H1 (cell line): ENCODE measurements around the gene ZNF134. TPM values are rescaled to one million over a fixed set of nuclear protein-coding genes. Genes with fewer than 3 reads are reported as not detected.

Source experiments
- CTCF ChIA-PET: fragments of 300-600 bp; sonication (Branson Sonifier 250); formaldehyde crosslinking; loops from one replicate; lab custom pipeline; 2021; ENCODE audit not compliant: partially characterized antibody; lab: Charles Lee
- POLR2A ChIA-PET: fragments of 300-600 bp; sonication (Branson Sonifier 250); formaldehyde crosslinking; loops from one replicate; lab custom pipeline; 2021; ENCODE audit warnings: inconsistent platforms; ENCODE audit not compliant: partially characterized antibody; lab: Charles Lee
- DNase-seq, 2 experiments: peaks; one replicate each; pipeline versions ENCODE4 v3.0.0 to v3.0.0-alpha.2; 2010 to 2022; ENCODE audit warnings: low spot score in 2 of 2, low read depth in 1 of 2, mixed read lengths in 1 of 2
- FAIRE-seq: peaks from 2 replicates; lab custom pipeline; 2011; peaks lifted over from hg19 to GRCh38; lab: Jason Lieb, UNC
- H2AFZ ChIP-seq: 2 replicates; pipeline ENCODE4 v1.8.1; 2012; ENCODE audit warnings: low read length, inconsistent platforms
- H2AK5ac ChIP-seq: 2 replicates; pipeline ENCODE4 v1.6.1; 2013; ENCODE audit warnings: low read depth, low read length
- H2BK120ac ChIP-seq: replicated peaks from 2 replicates; pipeline ENCODE3; 2013; ENCODE audit warnings: low read depth, low read length, inconsistent platforms
- H2BK12ac ChIP-seq: 2 replicates; pipeline ENCODE4 v1.6.1; 2013; ENCODE audit warnings: low read depth, low read length
- H2BK15ac ChIP-seq: 2 replicates; pipeline ENCODE4 v1.6.1; 2013; ENCODE audit warnings: low read length
- H2BK20ac ChIP-seq: 2 replicates; pipeline ENCODE4 v1.6.1; 2013; ENCODE audit warnings: low read length
- H2BK5ac ChIP-seq: 2 replicates; pipeline ENCODE4 v1.6.1; 2013; ENCODE audit warnings: low read depth, low read length
- H3K14ac ChIP-seq: 2 replicates; pipeline ENCODE4 v1.6.1; 2013; ENCODE audit warnings: inconsistent platforms; ENCODE audit not compliant: insufficient read length
- H3K18ac ChIP-seq: 2 replicates; pipeline ENCODE4 v1.6.1; 2013; ENCODE audit warnings: low read length; ENCODE audit errors: extremely low read depth
- H3K23ac ChIP-seq: 2 replicates; pipeline ENCODE4 v1.6.1; 2013; ENCODE audit warnings: inconsistent platforms; ENCODE audit not compliant: insufficient read length
- H3K23me2 ChIP-seq: 2 replicates; pipeline ENCODE4 v1.6.1; 2013; ENCODE audit warnings: low read depth, low read length
- H3K27ac ChIP-seq: 2 replicates; pipeline ENCODE4 v1.6.1; 2011; ENCODE audit warnings: low read depth, low read length, inconsistent platforms
- H3K27me3 ChIP-seq, 4 experiments: replicated peaks in 1 of 4; 1 replicate in 1 of 4; 2 replicates in 3 of 4; pipeline versions ENCODE4 v1.6.1 to v1.8.1; 2011 to 2013; ENCODE audit warnings: low read length in 3 of 4, mild to moderate bottlenecking in 3 of 4, inconsistent platforms in 2 of 4, mixed read lengths in 2 of 4, moderate library complexity in 1 of 4; ENCODE audit not compliant: control insufficient read depth in 3 of 4, insufficient read depth in 3 of 4; ENCODE audit errors: extremely low read depth in 1 of 4
- H3K36me3 ChIP-seq, 4 experiments: 2 replicates each; pipeline versions ENCODE4 v1.6.1 to v1.8.1; 2011 to 2013; ENCODE audit warnings: mild to moderate bottlenecking in 4 of 4, low read length in 3 of 4, moderate library complexity in 2 of 4, control low read depth in 1 of 4, inconsistent platforms in 1 of 4; ENCODE audit not compliant: insufficient read depth in 4 of 4, control insufficient read depth in 2 of 4
- H3K4ac ChIP-seq: replicated peaks from 2 replicates; pipeline ENCODE3; 2013; ENCODE audit warnings: low read length, low read depth, mixed read lengths, inconsistent platforms; ENCODE audit not compliant: insufficient read length
- H3K4me1 ChIP-seq, 4 experiments: replicated peaks in 1 of 4; 1 replicate in 1 of 4; 2 replicates in 3 of 4; pipeline versions ENCODE4 v1.6.1 to v1.8.1; 2011 to 2013; ENCODE audit warnings: low read length in 3 of 4, inconsistent platforms in 2 of 4, mixed read lengths in 1 of 4; ENCODE audit not compliant: insufficient read depth in 4 of 4, control insufficient read depth in 3 of 4
- H3K4me2 ChIP-seq, 2 experiments: 2 replicates each; pipeline versions ENCODE4 v1.6.1 to v1.8.1; 2011 to 2013; ENCODE audit warnings: low read depth in 2 of 2, low read length in 2 of 2, control low read depth in 1 of 2, inconsistent platforms in 1 of 2, mild to moderate bottlenecking in 1 of 2; ENCODE audit not compliant: insufficient read depth in 1 of 2
- H3K4me3 ChIP-seq, 4 experiments: fragments of 200-600, 300-600 bp in 1 of 4; sonication (generic), shearing (Covaris generic), sonication (Bioruptor Twin) in 1 of 4; 2 replicates each; pipeline versions ENCODE4 v1.5.1 to v1.8.1; 2011 to 2016; ENCODE audit warnings: low read length in 4 of 4, low read depth in 3 of 4, control low read depth in 2 of 4, inconsistent platforms in 2 of 4, mild to moderate bottlenecking in 2 of 4, mixed read lengths in 1 of 4, moderate library complexity in 1 of 4; ENCODE audit not compliant: insufficient read depth in 2 of 4; ENCODE audit errors: extremely low read depth in 1 of 4
- H3K56ac ChIP-seq: replicated peaks from 2 replicates; pipeline ENCODE3; 2013; ENCODE audit warnings: low read depth, mild to moderate bottlenecking, mixed read lengths, low read length, inconsistent platforms; ENCODE audit not compliant: insufficient read length
- H3K79me1 ChIP-seq: 2 replicates; pipeline ENCODE4 v1.6.1; 2013; ENCODE audit warnings: low read depth, low read length, control low read depth
- H3K79me2 ChIP-seq, 2 experiments: 2 replicates each; pipeline versions ENCODE4 v1.6.1 to v1.8.1; 2012 to 2013; ENCODE audit warnings: low read length in 2 of 2, mild to moderate bottlenecking in 2 of 2, inconsistent platforms in 1 of 2; ENCODE audit not compliant: insufficient read depth in 2 of 2, control insufficient read depth in 1 of 2
- H3K9ac ChIP-seq, 4 experiments: replicated peaks in 1 of 4; 1 replicate in 1 of 4; 2 replicates in 3 of 4; pipeline versions ENCODE4 v1.6.1 to v1.8.1; 2011 to 2013; ENCODE audit warnings: low read depth in 3 of 4, low read length in 3 of 4, control low read depth in 2 of 4, mild to moderate bottlenecking in 2 of 4, moderate library complexity in 2 of 4, inconsistent platforms in 1 of 4; ENCODE audit errors: extremely low read depth in 1 of 4
- H3K9me3 ChIP-seq, 2 experiments: 2 replicates each; pipeline versions ENCODE4 v1.6.1 to v1.8.1; 2012 to 2013; ENCODE audit warnings: mild to moderate bottlenecking in 2 of 2, moderate library complexity in 2 of 2, control low read depth in 1 of 2, inconsistent platforms in 1 of 2, low read depth in 1 of 2, low read length in 1 of 2, mixed read lengths in 1 of 2; ENCODE audit not compliant: insufficient read depth in 2 of 2
- H4K20me1 ChIP-seq, 2 experiments: replicated peaks in 1 of 2; 2 replicates each; pipeline versions ENCODE3 to v1.8.1; 2011 to 2013; ENCODE audit warnings: inconsistent platforms in 2 of 2, low read length in 2 of 2, mild to moderate bottlenecking in 1 of 2; ENCODE audit not compliant: insufficient read depth in 2 of 2, control insufficient read depth in 1 of 2
- H4K5ac ChIP-seq: 2 replicates; pipeline ENCODE4 v1.6.1; 2013; ENCODE audit warnings: low read length, low read depth, mixed read lengths, inconsistent platforms; ENCODE audit not compliant: insufficient read length
- H4K8ac ChIP-seq: 2 replicates; pipeline ENCODE4 v1.8.0; 2013; ENCODE audit warnings: mild to moderate bottlenecking, moderate library complexity, low read length, inconsistent platforms; ENCODE audit not compliant: insufficient read depth; ENCODE audit errors: extremely low read depth
- H4K91ac ChIP-seq: replicated peaks from 2 replicates; pipeline ENCODE3; 2013; ENCODE audit warnings: low read length, mixed read lengths, inconsistent platforms; ENCODE audit not compliant: insufficient read length
- POLR2AphosphoS5 ChIP-seq: IDR thresholded peaks from 2 replicates; pipeline ENCODE4 v1.6.1; 2011; ENCODE audit warnings: low read depth, low read length
- RAD21 ChIP-seq, 2 experiments: IDR thresholded peaks in 1 of 2; conservative IDR thresholded peaks in 1 of 2; 2 replicates each; pipeline ENCODE4 v1.6.1; 2011; ENCODE audit warnings: low read depth in 2 of 2, low read length in 2 of 2, improper control_type of control experiment in 1 of 2, inconsistent platforms in 1 of 2, mild to moderate bottlenecking in 1 of 2, moderate library complexity in 1 of 2
- WGBS, 2 experiments: shearing (Covaris generic) in 1 of 2; methylation state at CpG; one replicate each; pipeline versions ENCODE4 v1.1.6 to v1.1.7; 2013 to 2015; ENCODE audit warnings: low lambda C conversion rate in 2 of 2, mixed read lengths in 2 of 2, inconsistent platforms in 1 of 2, low coverage in 1 of 2, missing lambda C conversion rate in 1 of 2; ENCODE audit not compliant: insufficient replicate concordance in 2 of 2, insufficient coverage in 1 of 2, insufficient read length in 1 of 2; ENCODE audit errors: extremely low coverage in 1 of 2, missing lambda C conversion rate in 1 of 2; 5-methylcytosine and 5-hydroxymethylcytosine counted together
- polyA plus RNA-seq, 7 experiments: library from polyadenylated mRNA; depleted of rRNA in 3 of 7; stranded (reverse) in 5 of 7; unstranded in 2 of 7; fragments of >200 nt in 5 of 7; fragments of 200-250 nt in 2 of 7; gene quantifications; 1 replicate in 5 of 7; 2 replicates in 1 of 7; 4 replicates in 1 of 7; pipeline versions ENCODE4 v1.2.1 to v1.2.3, GENCODE V29; 2011 to 2013; ENCODE audit warnings: missing spikeins in 2 of 7, mixed read lengths in 2 of 7
- total RNA-seq: library from RNA; stranded (reverse); fragmentation: NEBNext Ultra II Directional; extraction: Animal tissue kit (Norgen Biotek cat#: 25700); gene quantifications from 2 replicates; pipeline ENCODE4 v1.2.1, GENCODE V29; 2021

Gene ZNF134
- total and polyA plus RNA-seq, 2 of the 8 experiments (the other 6 are each of a cell fraction or from before 2014, with no cell fraction given), result 16.6 to 54.6 TPM

DNA sequence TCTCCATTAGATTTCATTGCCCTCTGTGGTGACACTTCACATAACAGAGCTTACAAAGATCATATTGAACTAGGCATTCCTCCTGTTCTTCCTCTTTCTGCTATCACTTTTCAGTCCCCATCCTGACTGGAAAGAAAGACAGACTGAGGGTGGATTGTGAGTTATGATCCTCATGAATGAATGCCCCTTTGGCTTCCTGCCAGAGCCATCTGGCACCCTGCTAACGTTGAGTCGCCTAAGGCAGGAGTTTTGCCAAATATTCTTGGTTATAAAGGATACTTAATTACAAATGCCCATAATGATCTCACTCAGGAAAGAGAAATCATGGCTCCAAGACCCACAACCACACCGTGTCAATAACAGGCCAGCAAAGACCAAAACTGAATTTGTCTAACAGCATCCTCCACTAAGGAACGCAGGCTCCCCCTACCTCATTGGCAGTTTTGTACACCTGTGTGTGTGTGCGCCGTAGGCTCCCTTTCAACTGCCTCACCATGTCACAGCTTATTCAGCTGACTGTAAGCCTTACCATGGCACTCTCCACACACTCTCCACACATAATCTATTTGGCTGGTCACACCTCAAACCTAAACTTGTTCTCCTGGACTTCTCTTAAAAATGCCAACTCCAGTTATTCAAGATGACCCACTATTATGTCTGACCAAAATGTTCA lies 34.4 kb downstream of the ZNF134 start:
- H3K79me2 ChIP-seq, result no peaks in the 10 kb centered on the region
- no peak for FAIRE-seq
- POLR2A ChIA-PET, result interaction anchor here (1.0 to 2.2 kb wide), 3 partner anchors 16 to 32 kb away, joined by 3 to 5 read pairs (median 3); partner anchors contain the start of gene ZNF211

More for the DNA sequence above, 34.4 kb downstream of the ZNF134 start:
- no peaks in the 10 kb centered on the region for H3K79me1 ChIP-seq
- no peak overlapping the region for H2BK120ac ChIP-seq
- no peak overlapping the region for H2BK20ac ChIP-seq
- H3K27ac ChIP-seq, result no peak overlapping the region
- no peak overlapping the region for H2BK15ac ChIP-seq
- H3K14ac ChIP-seq, result no peak overlapping the region
- 91% methylated on average over 6 of the region's 6 CpGs; no CpG with 5 or more reads in 1 of the 2 experiments for WGBS, 2 experiments
- H3K23ac ChIP-seq, result no peak overlapping the region
- H3K4me1 ChIP-seq, result peaks cover 0 to 2% (median 0%) of the 10 kb centered on the region in 4 experiments; a peak in 1 of 7 replicates
- no peak overlapping the region for H2AFZ ChIP-seq
- H3K4me2 ChIP-seq, result no peak overlapping the region
- H2AK5ac ChIP-seq, result no peak overlapping the region
- H3K9me3 ChIP-seq, result no peaks in the 10 kb centered on the region
- H4K20me1 ChIP-seq, result no peaks in the 10 kb centered on the region
- no peak overlapping the region for H3K4ac ChIP-seq
- H2BK12ac ChIP-seq, result no peak overlapping the region
- peak in 1 of 2 experiments; percentile 14 for DNase-seq
- H3K9ac ChIP-seq, result no peak overlapping the region
- H3K23me2 ChIP-seq, result no peaks in the 10 kb centered on the region; the same call in 1 of the 2 replicates
- H3K4me3 ChIP-seq, result no peak overlapping the region
- H4K5ac ChIP-seq, result no peak overlapping the region
- no peaks in the 10 kb centered on the region for H3K27me3 ChIP-seq
- no peak overlapping the region for H4K8ac ChIP-seq
- H3K36me3 ChIP-seq, result no peaks in the 10 kb centered on the region
- H3K56ac ChIP-seq, result no peak overlapping the region
- CTCF ChIA-PET, result interaction anchor here (0.9 kb wide), 1 partner anchor 15 kb away, joined by 4 read pairs; the partner anchor contains the start of gene ZNF211
- no peak overlapping the region for H2BK5ac ChIP-seq
- no peak overlapping the region for H4K91ac ChIP-seq
- H3K18ac ChIP-seq, result no peak overlapping the region
- 0 out of 4 replicates have a peak, but pooled peaks of 1 of the 2 experiments have one; percentile 7 for TF ChIP-seq RAD21 (IDR thresholded peaks at IDR 0.05 in 1 of 2, conservative IDR thresholded peaks at IDR 0.05 in 1 of 2; ENCODE audit: low read depth in 2 of 2, low read length in 2 of 2)
- no peak for TF ChIP-seq POLR2AphosphoS5
